ENCODE data around the gene CLEC2D.

Gene CLEC2D

GRCh38 chr12:9745199-9745598 is 75.7 kb downstream of the CLEC2D start:
- H3K4me3 ChIP-seq (ENCODE audit: low read length), result no peak overlapping the region
- no peak for DNase-seq (ENCODE audit: low read depth, low spot score)

Measured in Jurkat, Clone E6-1 (cell line).